WTC11 (cell line): ENCODE data around the gene PTGES3L. TPM values are rescaled to one million over a fixed set of nuclear protein-coding genes. Genes with fewer than 3 reads are reported as not detected.

ENCODE experiments used
- ATAC-seq: fragments of 200-7000 bp; cut with Tn5 transposase; 2 replicates; pipeline ENCODE4 v1.10.0; 2021; ENCODE audit warnings: mild to moderate bottlenecking, moderate library complexity
- CTCF ChIA-PET: fragments of 300-600 bp; sonication (Branson Sonifier 250); formaldehyde crosslinking; loops from one replicate; lab custom pipeline; 2021; ENCODE audit warnings: antibody characterized with exemption; lab: Charles Lee
- POLR2A ChIA-PET: fragments of 350-600 bp; sonication (Branson Sonifier 250); formaldehyde crosslinking; loops from one replicate; lab custom pipeline; 2021; ENCODE audit warnings: antibody characterized with exemption; lab: Charles Lee
- DNase-seq: peaks from one replicate; pipeline ENCODE4 v3.0.0; 2021; ENCODE audit warnings: low spot score
- H3K27ac Mint-ChIP-seq: 2 replicates; pipeline ENCODE4 v1.8.0; 2021; ENCODE audit warnings: mixed read lengths
- H3K27me3 Mint-ChIP-seq: 2 replicates; pipeline ENCODE4 v1.8.0; 2021; ENCODE audit warnings: low read depth, mild to moderate bottlenecking, moderate library complexity, mixed read lengths
- H3K36me3 Mint-ChIP-seq: 2 replicates; pipeline ENCODE4 v1.8.0; 2021; ENCODE audit warnings: mixed read lengths
- H3K4me1 Mint-ChIP-seq: 2 replicates; pipeline ENCODE4 v1.8.0; 2022; ENCODE audit warnings: mixed read lengths
- H3K4me3 Mint-ChIP-seq: 2 replicates; pipeline ENCODE4 v1.8.0; 2021; ENCODE audit warnings: mild to moderate bottlenecking, moderate library complexity, mixed read lengths
- H3K9me3 Mint-ChIP-seq: 2 replicates; pipeline ENCODE4 v1.8.0; 2021; ENCODE audit warnings: mixed read lengths
- AR ChIP-seq: fragments of 250-450 bp; sonication (Bioruptor Pico); IDR thresholded peaks from 2 replicates; pipeline ENCODE4 v1.9.0; 2021; ENCODE audit warnings: mild to moderate bottlenecking
- ERG ChIP-seq: fragments of 250-450 bp; sonication (Bioruptor Pico); IDR thresholded peaks from 2 replicates; pipeline ENCODE4 v1.8.0; 2021; ENCODE audit warnings: mild to moderate bottlenecking
- ETV6 ChIP-seq: sonication (generic); formaldehyde crosslinking; IDR thresholded peaks from 2 replicates; pipeline ENCODE4 v1.8.1; 2022; ENCODE audit warnings: mild to moderate bottlenecking, missing genetic modification reagents
- FOXK1 ChIP-seq: sonication (generic); formaldehyde crosslinking; IDR thresholded peaks from 2 replicates; pipeline ENCODE4 v1.8.0; 2022; ENCODE audit warnings: mild to moderate bottlenecking, moderate library complexity, missing genetic modification reagents
- GABPB1 ChIP-seq: sonication (generic); formaldehyde crosslinking; IDR thresholded peaks from 2 replicates; pipeline ENCODE4 v1.8.1; 2023; ENCODE audit warnings: mild to moderate bottlenecking, missing genetic modification reagents
- PRDM15 ChIP-seq: sonication (generic); formaldehyde crosslinking; IDR thresholded peaks from 2 replicates; pipeline ENCODE4 v1.8.0; 2022; ENCODE audit warnings: missing genetic modification reagents
- RELA ChIP-seq: sonication (generic); formaldehyde crosslinking; IDR thresholded peaks from 2 replicates; pipeline ENCODE4 v1.8.1; 2022; ENCODE audit warnings: missing genetic modification reagents, mild to moderate bottlenecking, borderline replicate concordance
- SOX15 ChIP-seq: fragments of 250-450 bp; sonication (Bioruptor Pico); IDR thresholded peaks from 2 replicates; pipeline ENCODE4 v1.9.0; 2021; ENCODE audit warnings: mild to moderate bottlenecking
- SP1 ChIP-seq: sonication (generic); formaldehyde crosslinking; conservative IDR thresholded peaks from 2 replicates; pipeline ENCODE4 v1.8.1; 2022; ENCODE audit warnings: missing genetic modification reagents
- TCF7 ChIP-seq: sonication (generic); formaldehyde crosslinking; IDR thresholded peaks from 2 replicates; pipeline ENCODE4 v1.8.0; 2022; ENCODE audit warnings: mild to moderate bottlenecking, low read depth, missing genetic modification reagents, moderate library complexity
- ZBTB43 ChIP-seq: sonication (generic); formaldehyde crosslinking; IDR thresholded peaks from 2 replicates; pipeline ENCODE4 v1.8.1; 2023; ENCODE audit warnings: mild to moderate bottlenecking, missing genetic modification reagents
- ZNF423 ChIP-seq: fragments of 250-450 bp; sonication (Bioruptor Pico); IDR thresholded peaks from 2 replicates; pipeline ENCODE4 v2.1.2; 2022; ENCODE audit warnings: mild to moderate bottlenecking, moderate library complexity
- ZNF425 ChIP-seq: fragments of 250-450 bp; sonication (Bioruptor Pico); conservative IDR thresholded peaks from 2 replicates; pipeline ENCODE4 v1.9.0; 2021; ENCODE audit warnings: mild to moderate bottlenecking
- ZNF671 ChIP-seq: fragments of 250-450 bp; sonication (Bioruptor Pico); IDR thresholded peaks from 2 replicates; pipeline ENCODE4 v1.8.0; 2021; ENCODE audit warnings: mild to moderate bottlenecking
- total RNA-seq: library from RNA; stranded (reverse); gene quantifications from 3 replicates; pipeline ENCODE4 v1.2.3, GENCODE V29; 2021

The PTGES3L gene
- total RNA-seq, 1 experiment from 2014 or later = 2.1 TPM

GRCh38 chr17:43010667-43011308 is 30.9 kb upstream of the PTGES3L start:
- no peak overlapping the region for H3K4me3 Mint-ChIP-seq
- POLR2A ChIA-PET = no interaction called here
- no peaks in the 10 kb centered on the region for H3K27me3 Mint-ChIP-seq
- H3K27ac Mint-ChIP-seq = no peak overlapping the region
- TF ChIP-seq GABPB1 = 0 out of 2 replicates have a peak, but pooled peaks have one; percentile 61
- TF ChIP-seq ERG (CRISPR knock-in tag) = no peak
- H3K4me1 Mint-ChIP-seq = peaks cover 36% of the 10 kb centered on the region
- H3K9me3 Mint-ChIP-seq = no peaks in the 10 kb centered on the region
- H3K36me3 Mint-ChIP-seq = peaks cover 10% of the 10 kb centered on the region
- CTCF ChIA-PET = interaction anchor here (0.7 to 4.3 kb wide), 2 partner anchors 13 kb away, joined by 5 to 19 read pairs; partner anchors contain the start of gene RPL27
- no peak for DNase-seq
- ATAC-seq = no peak

GRCh38 chr17:43006639-43007551 is 27.0 kb upstream of the PTGES3L start, which contains the start of gene IFI35:
Gene IFI35 (plus strand): TSS chr17:43006784. CDS start chr17:43006948, 164 bp downstream.
- TF ChIP-seq FOXK1 (CRISPR knock-in tag) = no peak
- TF ChIP-seq ETV6 (CRISPR knock-in tag) = peak; percentile 84
- TF ChIP-seq SP1 (CRISPR knock-in tag) = 0 out of 2 replicates have a peak, but pooled peaks have one; percentile 56
- TF ChIP-seq ZBTB43 (CRISPR knock-in tag) = no peak
- peak; percentile 62; the same call in 1 of the 2 replicates for TF ChIP-seq GABPB1
- 0 out of 2 replicates have a peak, but pooled peaks have one; percentile 15 for TF ChIP-seq PRDM15 (CRISPR knock-in tag)
- TF ChIP-seq, all 79 proteins: peak for 4
- ChIA-PET CTCF (interaction anchor here (1.2 to 2.0 kb wide), 4 partner anchors 9 to 27 kb away, joined by 5 to 14 read pairs (median 7); partner anchors contain the start of genes RPL27 and VAT1), POLR2A (interaction anchor here (1.7 to 1.9 kb wide), 2 partner anchors 9 to 15 kb away, joined by 5 to 10 read pairs; partner anchors contain the start of genes RPL27 and VAT1)
- Mint-ChIP-seq H3K4me1 (peaks cover 8% of the 10 kb centered on the region), H3K27ac (peak within 1 kb of the TSS; percentile 96), H3K9me3 (no peaks in the 10 kb centered on the region), H3K36me3 (peaks cover 21% of the 10 kb centered on the region), H3K4me3 (peak within 1 kb of the TSS; percentile 68), H3K27me3 (no peaks in the 10 kb centered on the region)
- DNase-seq = peak; percentile 76
- peak; percentile 51 for ATAC-seq

- H3K9me3 Mint-ChIP-seq = no peaks in the 10 kb centered on the region
- H3K4me3 Mint-ChIP-seq = no peak overlapping the region
- POLR2A ChIA-PET = no interaction called here
- H3K4me1 Mint-ChIP-seq = peaks cover 26% of the 10 kb centered on the region
- no peaks in the 10 kb centered on the region; the same call in 1 of the 2 replicates for H3K27me3 Mint-ChIP-seq
- H3K36me3 Mint-ChIP-seq = peaks cover 51% of the 10 kb centered on the region
- peak overlapping the region; percentile 82 for H3K27ac Mint-ChIP-seq
- ATAC-seq (peak; percentile 29), DNase-seq (no peak)
- CTCF ChIA-PET = interaction anchor here (2.4 kb wide), 1 partner anchor 18 kb away, joined by 8 read pairs; the partner anchor contains the start of gene VAT1
- TF ChIP-seq RELA (CRISPR knock-in tag) = no peak
- no peak for TF ChIP-seq SOX15 (CRISPR knock-in tag)
- no peak for TF ChIP-seq TCF7 (CRISPR knock-in tag)
- peak; percentile 82 for TF ChIP-seq ZNF425 (CRISPR knock-in tag)
- TF ChIP-seq ZNF423 (CRISPR knock-in tag) = no peak
- peak; percentile 87; the same call in 1 of the 2 replicates for TF ChIP-seq ZNF671
- TF ChIP-seq AR (CRISPR knock-in tag) = peak; percentile 71; the same call in 1 of the 2 replicates
These were observed 23.8 kb upstream of the PTGES3L start for GRCh38 chr17:43003542-43004172.
